KMS-11 (cell line): Measurements from ENCODE around the gene LRRC8A.

Experiments
- H2AFZ ChIP-seq: fragments of 200-600 bp; sonication (generic); 2 replicates; pipeline ENCODE4 v1.6.1; 2016; ENCODE audit warnings: antibody characterized with exemption, mixed run types, low read depth
- H3K27ac ChIP-seq: fragments of 200-600 bp; sonication (generic); 2 replicates; pipeline ENCODE4 v1.6.1; 2016; ENCODE audit warnings: mild to moderate bottlenecking, mixed run types
- H3K27me3 ChIP-seq: fragments of 200-600 bp; sonication (generic); 2 replicates; pipeline ENCODE4 v1.6.1; 2017; ENCODE audit warnings: mild to moderate bottlenecking, low read depth, mixed run types, moderate library complexity; ENCODE audit not compliant: insufficient read depth
- H3K36me3 ChIP-seq: fragments of 200-600 bp; sonication (generic); 2 replicates; pipeline ENCODE4 v1.6.1; 2017; ENCODE audit warnings: mild to moderate bottlenecking, mixed run types; ENCODE audit not compliant: insufficient read depth
- H3K4me1 ChIP-seq: fragments of 200-600 bp; sonication (generic); 2 replicates; pipeline ENCODE4 v1.6.1; 2016; ENCODE audit warnings: mild to moderate bottlenecking, low read depth, mixed run types; ENCODE audit not compliant: poor library complexity, severe bottlenecking
- H3K4me2 ChIP-seq: fragments of 200-600 bp; sonication (generic); 2 replicates; pipeline ENCODE4 v1.7.0; 2016; ENCODE audit warnings: mild to moderate bottlenecking, mixed run types
- H3K4me3 ChIP-seq: fragments of 200-600 bp; sonication (generic); IDR thresholded peaks from 2 replicates; pipeline ENCODE4 v1.6.1; 2017; ENCODE audit warnings: low read depth, low read length, mixed read lengths; ENCODE audit not compliant: insufficient read depth
- H3K79me2 ChIP-seq: fragments of 200-600 bp; sonication (generic); 2 replicates; pipeline ENCODE4 v1.6.1; 2016; ENCODE audit warnings: low read depth, mixed run types; ENCODE audit not compliant: insufficient read depth
- H3K9ac ChIP-seq: fragments of 200-600 bp; sonication (generic); 2 replicates; pipeline ENCODE4 v1.6.1; 2016; ENCODE audit warnings: mild to moderate bottlenecking, mixed run types
- H4K20me1 ChIP-seq: fragments of 200-600 bp; sonication (generic); 2 replicates; pipeline ENCODE4 v1.6.1; 2016; ENCODE audit warnings: mild to moderate bottlenecking, mixed run types; ENCODE audit not compliant: insufficient read depth
- TF ChIP-seq, protein P1 (sequence below): fragments of 200-600 bp; sonication (generic); conservative IDR thresholded peaks from 2 replicates; pipeline ENCODE4 v1.6.1; 2017; ENCODE audit warnings: low read depth, mild to moderate bottlenecking, antibody characterized with exemption, low read length, moderate library complexity, mixed read lengths

The LRRC8A gene

DNA sequence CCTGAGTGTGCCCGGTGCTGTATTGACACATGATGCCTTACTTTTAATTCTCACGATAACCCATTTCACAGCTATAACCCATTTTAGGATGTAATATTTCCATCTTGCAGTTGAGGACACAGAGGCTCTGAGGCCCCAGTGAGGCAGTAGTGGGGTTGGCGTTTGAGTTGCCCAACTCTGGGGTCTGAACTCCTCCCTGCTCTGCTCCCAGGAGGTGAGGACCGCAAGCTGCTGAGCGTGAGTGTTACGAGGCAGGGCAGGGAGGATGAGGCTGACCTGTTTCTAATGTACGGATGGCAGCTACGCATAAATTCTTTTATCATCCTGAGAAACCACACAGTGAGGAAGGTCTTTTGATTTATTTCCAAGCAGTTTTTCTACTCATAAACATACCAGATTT lies 11.4 kb downstream of the LRRC8A start:
- peaks cover 8% of the 10 kb centered on the region for H3K4me1 ChIP-seq
- no peak overlapping the region for H2AFZ ChIP-seq
- no peaks in the 10 kb centered on the region; the same call in 1 of the 2 replicates for H3K79me2 ChIP-seq
- H3K4me3 ChIP-seq = no peak overlapping the region
- H3K9ac ChIP-seq = no peak overlapping the region
- no peaks in the 10 kb centered on the region for H4K20me1 ChIP-seq
- H3K4me2 ChIP-seq = no peak overlapping the region
- H3K27ac ChIP-seq = no peak overlapping the region
- no peaks in the 10 kb centered on the region; the same call in 1 of the 2 replicates for H3K36me3 ChIP-seq
- no peaks in the 10 kb centered on the region for H3K27me3 ChIP-seq
- TF ChIP-seq, protein P1, sequence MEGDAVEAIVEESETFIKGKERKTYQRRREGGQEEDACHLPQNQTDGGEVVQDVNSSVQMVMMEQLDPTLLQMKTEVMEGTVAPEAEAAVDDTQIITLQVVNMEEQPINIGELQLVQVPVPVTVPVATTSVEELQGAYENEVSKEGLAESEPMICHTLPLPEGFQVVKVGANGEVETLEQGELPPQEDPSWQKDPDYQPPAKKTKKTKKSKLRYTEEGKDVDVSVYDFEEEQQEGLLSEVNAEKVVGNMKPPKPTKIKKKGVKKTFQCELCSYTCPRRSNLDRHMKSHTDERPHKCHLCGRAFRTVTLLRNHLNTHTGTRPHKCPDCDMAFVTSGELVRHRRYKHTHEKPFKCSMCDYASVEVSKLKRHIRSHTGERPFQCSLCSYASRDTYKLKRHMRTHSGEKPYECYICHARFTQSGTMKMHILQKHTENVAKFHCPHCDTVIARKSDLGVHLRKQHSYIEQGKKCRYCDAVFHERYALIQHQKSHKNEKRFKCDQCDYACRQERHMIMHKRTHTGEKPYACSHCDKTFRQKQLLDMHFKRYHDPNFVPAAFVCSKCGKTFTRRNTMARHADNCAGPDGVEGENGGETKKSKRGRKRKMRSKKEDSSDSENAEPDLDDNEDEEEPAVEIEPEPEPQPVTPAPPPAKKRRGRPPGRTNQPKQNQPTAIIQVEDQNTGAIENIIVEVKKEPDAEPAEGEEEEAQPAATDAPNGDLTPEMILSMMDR = no peak

GRCh38 chr9:128894764-128895163 lies 12.8 kb downstream of the LRRC8A start:
- Histone ChIP-seq H3K27ac (no peak overlapping the region), H3K4me3 (no peak overlapping the region), H2AFZ (no peak overlapping the region), H3K4me2 (no peak overlapping the region), H3K27me3 (no peaks in the 10 kb centered on the region), H3K4me1 (peaks cover 8% of the 10 kb centered on the region), H3K36me3 (no peaks in the 10 kb centered on the region; the same call in 1 of the 2 replicates), H3K9ac (no peak overlapping the region), H4K20me1 (no peaks in the 10 kb centered on the region), H3K79me2 (no peaks in the 10 kb centered on the region)
- TF ChIP-seq, protein P1 = no peak

- Histone ChIP-seq H3K27ac (no peak overlapping the region), H2AFZ (no peak overlapping the region), H3K4me3 (no peak overlapping the region), H3K9ac (no peak overlapping the region), H3K4me2 (no peak overlapping the region), H3K36me3 (no peaks in the 10 kb centered on the region; the same call in 1 of the 2 replicates), H3K4me1 (peaks cover 8% of the 10 kb centered on the region), H3K27me3 (no peaks in the 10 kb centered on the region), H3K79me2 (no peaks in the 10 kb centered on the region), H4K20me1 (no peaks in the 10 kb centered on the region)
- TF ChIP-seq, protein P1 = no peak
Observed at GRCh38 chr9:128895556-128895955, 13.6 kb downstream of the LRRC8A start.

DNA sequence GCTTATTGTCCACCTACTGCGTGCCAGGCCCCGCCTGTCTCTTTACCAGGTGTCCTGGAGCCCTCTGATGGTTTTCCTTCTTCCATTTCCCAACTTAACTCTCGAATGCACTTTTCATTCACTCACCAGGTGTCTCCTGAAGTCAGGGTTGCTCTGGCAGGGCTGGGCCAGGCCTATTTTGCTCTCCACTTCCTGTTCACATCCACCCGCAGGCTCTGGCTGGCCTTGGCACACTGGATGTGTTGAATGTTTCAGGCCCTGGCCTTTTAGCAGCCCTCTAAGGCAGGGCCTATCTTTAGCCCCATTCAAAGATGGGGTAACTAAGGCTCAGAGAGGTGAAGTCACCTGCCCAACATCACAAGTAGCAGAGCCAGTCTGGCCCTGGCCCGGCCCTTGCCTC lies 16.4 kb downstream of the LRRC8A start:
- no peak overlapping the region for H3K9ac ChIP-seq

More for the DNA sequence above, 16.4 kb downstream of the LRRC8A start:
- no peak overlapping the region for H3K27ac ChIP-seq
- no peaks in the 10 kb centered on the region for H4K20me1 ChIP-seq
- H3K27me3 ChIP-seq = no peaks in the 10 kb centered on the region
- no peaks in the 10 kb centered on the region; the same call in 1 of the 2 replicates for H3K36me3 ChIP-seq
- H3K4me2 ChIP-seq = no peak overlapping the region
- no peak overlapping the region for H3K4me3 ChIP-seq
- TF ChIP-seq, protein P1 = no peak
- H3K79me2 ChIP-seq = no peaks in the 10 kb centered on the region
- H3K4me1 ChIP-seq = peaks cover 8% of the 10 kb centered on the region
- no peak overlapping the region for H2AFZ ChIP-seq
